Measurements from ENCODE around the gene UST. TPM values are rescaled to one million over a fixed set of nuclear protein-coding genes. Genes with fewer than 3 reads are reported as not detected.

Gene UST
- total RNA-seq, 4 donors from 2014 or later: 4.8 to 9.0 (median 7.8) TPM

DNA sequence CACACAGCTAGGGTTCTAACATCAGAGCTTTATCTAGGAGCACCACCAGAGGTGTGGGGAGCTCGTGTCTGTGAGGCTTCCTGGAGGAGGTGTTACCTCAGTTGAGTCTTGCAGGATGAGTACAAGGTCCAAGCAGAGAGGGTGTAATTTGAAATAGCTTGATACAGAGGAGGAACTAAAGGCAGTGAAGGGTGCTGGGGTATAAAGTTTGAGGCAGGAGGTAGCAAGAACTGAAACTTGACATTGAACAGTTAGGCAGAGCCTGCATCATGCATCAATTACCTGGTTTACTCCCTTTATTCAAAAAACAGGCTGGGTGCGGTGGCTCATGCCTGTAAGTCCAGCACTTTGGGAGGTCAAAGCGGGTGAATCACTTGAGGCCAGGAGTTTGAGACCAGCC is 241.2 kb downstream of the UST start:
- intact Hi-C loops (cut with DNase I; ENCODE audit: low total_unique reads) (no loop called here), in situ Hi-C loops (cut with MboI; ENCODE audit: low pct_ligation_motif_present in 1 of 4, low pct_unique_long_range_greater_than_20kb in 1 of 4, low sequenced_read_pairs in 3 of 4) (no loop called here)
- no peak for DNase-seq
- no peak for TF ChIP-seq POLR2A (IDR thresholded peaks at IDR 0.05)
- no peak for TF ChIP-seq POLR2AphosphoS5 (IDR thresholded peaks at IDR 0.05)
- TF ChIP-seq, protein P1, sequence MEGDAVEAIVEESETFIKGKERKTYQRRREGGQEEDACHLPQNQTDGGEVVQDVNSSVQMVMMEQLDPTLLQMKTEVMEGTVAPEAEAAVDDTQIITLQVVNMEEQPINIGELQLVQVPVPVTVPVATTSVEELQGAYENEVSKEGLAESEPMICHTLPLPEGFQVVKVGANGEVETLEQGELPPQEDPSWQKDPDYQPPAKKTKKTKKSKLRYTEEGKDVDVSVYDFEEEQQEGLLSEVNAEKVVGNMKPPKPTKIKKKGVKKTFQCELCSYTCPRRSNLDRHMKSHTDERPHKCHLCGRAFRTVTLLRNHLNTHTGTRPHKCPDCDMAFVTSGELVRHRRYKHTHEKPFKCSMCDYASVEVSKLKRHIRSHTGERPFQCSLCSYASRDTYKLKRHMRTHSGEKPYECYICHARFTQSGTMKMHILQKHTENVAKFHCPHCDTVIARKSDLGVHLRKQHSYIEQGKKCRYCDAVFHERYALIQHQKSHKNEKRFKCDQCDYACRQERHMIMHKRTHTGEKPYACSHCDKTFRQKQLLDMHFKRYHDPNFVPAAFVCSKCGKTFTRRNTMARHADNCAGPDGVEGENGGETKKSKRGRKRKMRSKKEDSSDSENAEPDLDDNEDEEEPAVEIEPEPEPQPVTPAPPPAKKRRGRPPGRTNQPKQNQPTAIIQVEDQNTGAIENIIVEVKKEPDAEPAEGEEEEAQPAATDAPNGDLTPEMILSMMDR (IDR thresholded peaks at IDR 0.05): no peak
- TF ChIP-seq EP300 (IDR thresholded peaks at IDR 0.05; ENCODE audit: low read depth): no peak
- H3K9me3 ChIP-seq: no peaks in the 10 kb centered on the region
- H3K36me3 ChIP-seq: no peaks in the 10 kb centered on the region
- H3K27me3 ChIP-seq: no peaks in the 10 kb centered on the region
- no peaks in the 10 kb centered on the region for H3K4me1 ChIP-seq
- 72 to 83% methylated on average over 1 to 3 of the region's 3 CpGs for WGBS, 2 donors (ENCODE audit: low coverage in 1 of 2)
- H3K27ac ChIP-seq: no peak overlapping the region
- no peak overlapping the region for H3K4me3 ChIP-seq

DNA sequence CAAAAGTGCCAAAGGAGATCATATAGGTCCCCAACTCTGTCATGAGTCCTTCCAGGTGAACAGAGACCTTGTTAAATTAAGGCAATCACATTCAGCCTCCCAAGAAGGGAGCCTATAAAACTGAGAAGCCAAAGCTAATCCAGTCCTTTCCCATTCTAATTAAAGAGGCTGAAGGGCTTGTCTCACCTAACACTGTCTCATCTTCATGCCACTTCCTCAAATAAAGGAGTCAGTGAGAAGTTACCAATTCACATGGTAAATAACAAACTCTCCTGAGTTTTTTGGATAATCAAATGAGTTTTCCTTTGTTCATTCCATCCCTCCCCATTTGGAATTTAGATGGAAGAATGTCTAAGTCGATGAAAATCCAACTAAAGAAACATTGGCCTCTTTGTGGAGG is 242.8 kb downstream of the UST start:
- TF ChIP-seq POLR2A (IDR thresholded peaks at IDR 0.05): no peak
- TF ChIP-seq, protein P1 (IDR thresholded peaks at IDR 0.05): no peak
- no peak for TF ChIP-seq EP300 (IDR thresholded peaks at IDR 0.05; ENCODE audit: low read depth)
- no peak for TF ChIP-seq POLR2AphosphoS5 (IDR thresholded peaks at IDR 0.05)
- no peaks in the 10 kb centered on the region for H3K36me3 ChIP-seq
- H3K27me3 ChIP-seq: no peaks in the 10 kb centered on the region
- 75 to 91% methylated on average over 1 of the region's 1 CpG for WGBS, 2 donors (ENCODE audit: low coverage in 1 of 2)
- intact Hi-C loops (cut with DNase I; ENCODE audit: low total_unique reads) (no loop called here), in situ Hi-C loops (cut with MboI; ENCODE audit: low pct_ligation_motif_present in 1 of 4, low pct_unique_long_range_greater_than_20kb in 1 of 4, low sequenced_read_pairs in 3 of 4) (no loop called here)
- no peak overlapping the region for H3K27ac ChIP-seq
- no peak for DNase-seq
- H3K9me3 ChIP-seq: no peaks in the 10 kb centered on the region
- H3K4me1 ChIP-seq: no peaks in the 10 kb centered on the region
- H3K4me3 ChIP-seq: no peak overlapping the region

DNA sequence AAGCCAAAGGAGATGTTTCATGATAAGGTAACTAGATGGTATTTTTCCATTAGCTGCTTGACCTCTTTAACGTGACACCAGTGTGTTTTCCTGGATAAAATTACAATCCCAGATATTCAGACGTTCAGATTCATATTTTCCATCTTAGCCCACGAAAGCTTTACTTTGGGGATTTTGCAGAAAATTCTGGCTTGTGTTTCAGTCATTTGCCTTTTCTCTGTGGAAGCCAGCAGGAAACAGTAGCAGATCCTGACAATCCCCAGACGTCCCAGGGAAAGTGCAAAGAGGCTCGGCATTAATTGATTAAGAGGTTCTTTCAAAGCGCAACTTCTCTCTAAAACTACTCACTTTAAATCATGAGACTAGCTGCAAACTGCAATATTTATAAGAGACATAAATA is 243.6 kb downstream of the UST start:
- 44 to 78% methylated on average over 5 to 6 of the region's 6 CpGs for WGBS, 2 donors (ENCODE audit: low coverage in 1 of 2)
- no peak for TF ChIP-seq POLR2AphosphoS5 (IDR thresholded peaks at IDR 0.05)
- DNase-seq: no peak

DNA sequence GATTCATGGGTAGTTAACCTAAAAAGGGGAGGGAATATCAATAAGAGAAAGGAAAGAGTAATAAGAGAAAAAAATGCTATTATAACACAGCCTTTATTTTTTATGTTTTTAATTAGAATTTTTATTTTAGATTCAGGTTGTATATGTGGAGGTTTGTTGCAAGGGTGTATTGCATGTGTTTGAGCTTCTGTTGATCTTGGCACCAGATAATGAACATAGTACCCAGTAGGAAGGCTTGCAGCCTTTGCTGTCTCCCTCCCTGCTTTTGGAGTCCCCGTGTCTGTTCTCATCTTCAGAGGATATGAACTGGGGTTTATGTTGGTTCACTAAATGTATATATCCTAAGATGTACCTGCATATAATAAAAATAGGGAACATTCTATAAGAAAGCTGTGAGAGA is 250.0 kb downstream of the UST start:
- in situ Hi-C loops (cut with MboI; ENCODE audit: low pct_ligation_motif_present in 1 of 4, low pct_unique_long_range_greater_than_20kb in 1 of 4, low sequenced_read_pairs in 3 of 4): no loop called here
- TF ChIP-seq POLR2A (IDR thresholded peaks at IDR 0.05) (no peak), EP300 (IDR thresholded peaks at IDR 0.05; ENCODE audit: low read depth) (no peak), POLR2AphosphoS5 (IDR thresholded peaks at IDR 0.05) (no peak)
- TF ChIP-seq, protein P1 (IDR thresholded peaks at IDR 0.05): no peak
- H3K27me3 ChIP-seq: no peaks in the 10 kb centered on the region
- H3K27ac ChIP-seq: no peak overlapping the region
- 43 to 57% methylated on average over 1 of the region's 1 CpG for WGBS, 2 donors (ENCODE audit: low coverage in 1 of 2)
- DNase-seq: no peak
- H3K9me3 ChIP-seq: peaks cover 0 to 8% of the 10 kb centered on the region in 2 donors
- H3K4me3 ChIP-seq: no peak overlapping the region
- no peaks in the 10 kb centered on the region for H3K36me3 ChIP-seq
- peaks cover 0 to 15% (median 6%) of the 10 kb centered on the region in 4 donors for H3K4me1 ChIP-seq
- intact Hi-C loops (cut with DNase I; ENCODE audit: low total_unique reads): no loop called here

More for the DNA sequence above, 243.6 kb downstream of the UST start:
- intact Hi-C loops (cut with DNase I; ENCODE audit: low total_unique reads) (no loop called here), in situ Hi-C loops (cut with MboI; ENCODE audit: low pct_ligation_motif_present in 1 of 4, low pct_unique_long_range_greater_than_20kb in 1 of 4, low sequenced_read_pairs in 3 of 4) (no loop called here)
- H3K27ac ChIP-seq: no peak overlapping the region
- no peaks in the 10 kb centered on the region for H3K9me3 ChIP-seq
- H3K4me3 ChIP-seq: no peak overlapping the region
- H3K27me3 ChIP-seq: no peaks in the 10 kb centered on the region
- no peaks in the 10 kb centered on the region for H3K36me3 ChIP-seq
- no peaks in the 10 kb centered on the region for H3K4me1 ChIP-seq

DNA sequence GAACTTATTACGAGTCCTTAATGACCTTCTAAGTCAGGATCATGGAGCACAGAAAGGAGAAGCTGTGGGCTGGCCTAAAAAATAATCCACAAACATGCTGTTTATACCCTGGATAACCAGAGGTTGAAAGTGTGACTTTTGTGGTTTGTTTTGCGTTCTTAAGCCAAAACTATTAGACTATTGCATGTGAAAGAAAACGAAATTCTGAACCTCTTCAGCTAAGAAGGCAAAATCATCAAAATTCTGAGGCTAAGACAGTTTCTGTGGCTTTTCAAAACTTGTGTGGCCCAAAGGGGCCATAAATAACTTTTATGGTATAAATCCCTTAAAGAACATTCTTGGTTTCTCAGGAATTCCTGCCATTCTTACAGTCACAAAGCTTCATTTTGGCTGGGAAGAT is 251.0 kb downstream of the UST start:
- no peaks in the 10 kb centered on the region for H3K27me3 ChIP-seq
- in situ Hi-C loops (cut with MboI; ENCODE audit: low pct_ligation_motif_present in 1 of 4, low pct_unique_long_range_greater_than_20kb in 1 of 4, low sequenced_read_pairs in 3 of 4): no loop called here
- H3K4me3 ChIP-seq: no peak overlapping the region
- H3K27ac ChIP-seq: no peak overlapping the region
- TF ChIP-seq EP300 (IDR thresholded peaks at IDR 0.05; ENCODE audit: low read depth) (no peak), POLR2AphosphoS5 (IDR thresholded peaks at IDR 0.05) (no peak), POLR2A (IDR thresholded peaks at IDR 0.05) (no peak)
- TF ChIP-seq, protein P1 (IDR thresholded peaks at IDR 0.05): no peak
- H3K4me1 ChIP-seq: peaks cover 0 to 15% (median 6%) of the 10 kb centered on the region in 4 donors
- 58 to 63% methylated on average over 3 of the region's 3 CpGs for WGBS, 2 donors (ENCODE audit: low coverage in 1 of 2)
- intact Hi-C loops (cut with DNase I; ENCODE audit: low total_unique reads): no loop called here
- no peak for DNase-seq
- no peaks in the 10 kb centered on the region for H3K36me3 ChIP-seq
- peaks cover 0 to 8% of the 10 kb centered on the region in 2 donors for H3K9me3 ChIP-seq
